GM23338 (cell line): Measurements from ENCODE around the gene SNX7. TPM values are rescaled to one million over a fixed set of nuclear protein-coding genes. Genes with fewer than 3 reads are reported as not detected.

Experiments
- ATAC-seq: fragments of 200-7000 bp; cut with Tn5 transposase; 3 replicates; pipeline ENCODE4 v1.9.1; 2020
- DNase-seq: peaks from one replicate; pipeline ENCODE4 v3.0.0-alpha.2; 2015; ENCODE audit warnings: low spot score
- H2AFZ ChIP-seq: fragments of 200-600 bp; sonication (generic); 2 replicates; pipeline ENCODE4 v1.8.0; 2016; ENCODE audit warnings: antibody characterized with exemption, mild to moderate bottlenecking, moderate library complexity
- H3F3A ChIP-seq: fragments of 200-600 bp; sonication (generic); replicated peaks from 2 replicates; pipeline ENCODE4 v1.8.0; 2017; ENCODE audit warnings: antibody characterized with exemption, mixed run types, low read depth
- H3K27ac ChIP-seq: fragments of 200-600 bp; sonication (generic); 2 replicates; pipeline ENCODE4 v1.6.1; 2016; ENCODE audit warnings: low read depth
- H3K27me3 ChIP-seq: fragments of 200-600 bp; sonication (generic); 2 replicates; pipeline ENCODE4 v1.8.0; 2016; ENCODE audit warnings: mild to moderate bottlenecking, mixed run types, moderate library complexity; ENCODE audit not compliant: insufficient read depth
- H3K36me3 ChIP-seq: fragments of 200-600 bp; sonication (generic); 2 replicates; pipeline ENCODE4 v1.8.0; 2016; ENCODE audit warnings: mild to moderate bottlenecking; ENCODE audit not compliant: insufficient read depth
- H3K4me1 ChIP-seq: fragments of 200-600 bp; sonication (generic); 2 replicates; pipeline ENCODE4 v1.8.0; 2016; ENCODE audit warnings: mild to moderate bottlenecking, moderate library complexity; ENCODE audit not compliant: insufficient read depth
- H3K4me2 ChIP-seq: fragments of 200-600 bp; sonication (generic); 2 replicates; pipeline ENCODE4 v1.7.1; 2017; ENCODE audit warnings: mixed run types
- H3K4me3 ChIP-seq: fragments of 200-600 bp; sonication (generic); 2 replicates; pipeline ENCODE4 v1.6.1; 2016; ENCODE audit warnings: mixed run types
- H3K79me2 ChIP-seq: fragments of 200-600 bp; sonication (generic); replicated peaks from 2 replicates; pipeline ENCODE4 v1.8.0; 2017; ENCODE audit warnings: mild to moderate bottlenecking; ENCODE audit not compliant: insufficient read depth
- H3K9me2 ChIP-seq: fragments of 200-600 bp; sonication (generic); 2 replicates; pipeline ENCODE4 v1.8.0; 2017; ENCODE audit not compliant: insufficient read depth
- H4K20me1 ChIP-seq: fragments of 200-600 bp; sonication (generic); replicated peaks from 2 replicates; pipeline ENCODE4 v1.8.0; 2017; ENCODE audit warnings: mild to moderate bottlenecking; ENCODE audit not compliant: insufficient read depth
- H3K27ac Mint-ChIP-seq: 2 replicates; pipeline ENCODE4 v1.8.0; 2020; ENCODE audit warnings: inconsistent platforms, mild to moderate bottlenecking, moderate library complexity, mixed read lengths
- H3K27me3 Mint-ChIP-seq: 3 replicates; pipeline ENCODE4 v1.8.0; 2022; ENCODE audit warnings: low read depth, mild to moderate bottlenecking, moderate library complexity, mixed read lengths, inconsistent platforms; ENCODE audit not compliant: insufficient read depth, poor library complexity
- H3K36me3 Mint-ChIP-seq: 3 replicates; pipeline ENCODE4 v1.8.0; 2021; ENCODE audit warnings: low read depth, mild to moderate bottlenecking, inconsistent platforms, moderate library complexity, mixed read lengths
- H3K4me1 Mint-ChIP-seq: 3 replicates; pipeline ENCODE4 v1.8.0; 2020; ENCODE audit warnings: mild to moderate bottlenecking, inconsistent platforms, mixed read lengths
- H3K4me3 Mint-ChIP-seq: 3 replicates; pipeline ENCODE4 v1.8.0; 2021; ENCODE audit warnings: moderate library complexity, mild to moderate bottlenecking, inconsistent platforms, mixed read lengths
- H3K9me3 Mint-ChIP-seq: 3 replicates; pipeline ENCODE4 v1.8.0; 2020; ENCODE audit warnings: moderate library complexity, mild to moderate bottlenecking, inconsistent platforms, mixed read lengths
- CREB1 ChIP-seq: fragments of 250-450 bp; sonication (Bioruptor Pico); IDR thresholded peaks from 2 replicates; pipeline ENCODE4 v1.5.0; 2020; ENCODE audit warnings: low read depth, mild to moderate bottlenecking, moderate library complexity
- EZH2 ChIP-seq: fragments of 200-600 bp; sonication (generic); IDR thresholded peaks from one replicate; pipeline ENCODE4 v1.8.0; 2017; ENCODE audit warnings: antibody characterized with exemption, mild to moderate bottlenecking, low read depth; ENCODE audit not compliant: unreplicated experiment
- EZH2phosphoT487 ChIP-seq: fragments of 200-600 bp; sonication (generic); IDR thresholded peaks from one replicate; pipeline ENCODE4 v1.8.1; 2018; ENCODE audit warnings: antibody characterized with exemption; ENCODE audit not compliant: unreplicated experiment
- NANOG ChIP-seq: IDR thresholded peaks from 2 replicates; pipeline ENCODE4 v1.6.1; 2016; ENCODE audit warnings: antibody characterized with exemption, borderline replicate concordance
- POLR2AphosphoS5 ChIP-seq: IDR thresholded peaks from 2 replicates; pipeline ENCODE4 v1.6.1; 2016; ENCODE audit warnings: antibody characterized with exemption, low read depth
- REST ChIP-seq: IDR thresholded peaks from one replicate; pipeline ENCODE4 v1.6.1; 2018; ENCODE audit warnings: antibody characterized with exemption; ENCODE audit not compliant: unreplicated experiment
- STAT1 ChIP-seq: IDR thresholded peaks from one replicate; pipeline ENCODE4 v1.6.1; 2016; ENCODE audit warnings: antibody characterized with exemption; ENCODE audit not compliant: unreplicated experiment
- ZNF114 ChIP-seq: fragments of 250-450 bp; sonication (Bioruptor Pico); IDR thresholded peaks from 2 replicates; pipeline ENCODE4 v1.5.0; 2020; ENCODE audit warnings: mild to moderate bottlenecking, moderate library complexity
- ZNF462 ChIP-seq: fragments of 250-450 bp; sonication (Bioruptor Pico); IDR thresholded peaks from 2 replicates; pipeline ENCODE4 v1.5.0; 2020; ENCODE audit warnings: mild to moderate bottlenecking, moderate library complexity
- polyA plus RNA-seq: library from polyadenylated mRNA; unstranded; fragments of >200 nt; fragmentation: Nextera tagmentation; extraction: Ambion mirVana; gene quantifications from 2 replicates; pipeline ENCODE4 v1.2.1, GENCODE V29; 2016
- total RNA-seq: library from RNA; depleted of rRNA; stranded (reverse); fragments of >200 nt; shearing (Covaris generic); gene quantifications from 2 replicates; pipeline ENCODE4 v1.2.3, GENCODE V29; 2014
- TF ChIP-seq, protein P1 (sequence below): IDR thresholded peaks from 2 replicates; pipeline ENCODE4 v1.6.1; 2016; ENCODE audit warnings: antibody characterized with exemption

The SNX7 gene
- total and polyA plus RNA-seq, 2 experiments from 2014 or later, result 20.4 to 23.0 TPM

GRCh38 chr1:98796049-98796448 lies 134.5 kb downstream of the SNX7 start:
- H3K27me3 Mint-ChIP-seq, result peaks cover 2% of the 10 kb centered on the region
- H3K9me3 Mint-ChIP-seq, result no peaks in the 10 kb centered on the region
- H3K27ac Mint-ChIP-seq, result no peak overlapping the region
- ATAC-seq, result no peak
- no peak overlapping the region for H3K27ac ChIP-seq
- H3K36me3 ChIP-seq, result no peaks in the 10 kb centered on the region
- H3K4me2 ChIP-seq, result no peak overlapping the region
- H2AFZ ChIP-seq, result no peak overlapping the region
- H3K79me2 ChIP-seq, result no peaks in the 10 kb centered on the region
- 0 out of 3 replicates have a peak, but pooled peaks cover 2% of the 10 kb centered on the region for H3K36me3 Mint-ChIP-seq
- TF ChIP-seq, protein P1, sequence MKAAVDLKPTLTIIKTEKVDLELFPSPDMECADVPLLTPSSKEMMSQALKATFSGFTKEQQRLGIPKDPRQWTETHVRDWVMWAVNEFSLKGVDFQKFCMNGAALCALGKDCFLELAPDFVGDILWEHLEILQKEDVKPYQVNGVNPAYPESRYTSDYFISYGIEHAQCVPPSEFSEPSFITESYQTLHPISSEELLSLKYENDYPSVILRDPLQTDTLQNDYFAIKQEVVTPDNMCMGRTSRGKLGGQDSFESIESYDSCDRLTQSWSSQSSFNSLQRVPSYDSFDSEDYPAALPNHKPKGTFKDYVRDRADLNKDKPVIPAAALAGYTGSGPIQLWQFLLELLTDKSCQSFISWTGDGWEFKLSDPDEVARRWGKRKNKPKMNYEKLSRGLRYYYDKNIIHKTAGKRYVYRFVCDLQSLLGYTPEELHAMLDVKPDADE, result no peak
- H3K4me1 ChIP-seq, result no peaks in the 10 kb centered on the region
- H3K27me3 ChIP-seq, result no peaks in the 10 kb centered on the region
- H3F3A ChIP-seq, result no peaks in the 10 kb centered on the region
- no peak overlapping the region for H3K4me3 Mint-ChIP-seq
- peaks cover 12% of the 10 kb centered on the region for H3K4me1 Mint-ChIP-seq
- DNase-seq, result no peak
- no peaks in the 10 kb centered on the region; the same call in 1 of the 2 replicates for H3K9me2 ChIP-seq
- no peak overlapping the region for H3K4me3 ChIP-seq
- H4K20me1 ChIP-seq, result no peaks in the 10 kb centered on the region

- H3K9me2 ChIP-seq, result no peaks in the 10 kb centered on the region; the same call in 1 of the 2 replicates
- no peak overlapping the region for H3K4me3 Mint-ChIP-seq
- no peak overlapping the region for H3K4me3 ChIP-seq
- H3K36me3 ChIP-seq, result no peaks in the 10 kb centered on the region
- no peaks in the 10 kb centered on the region for H3K9me3 Mint-ChIP-seq
- H3K36me3 Mint-ChIP-seq, result 0 out of 3 replicates have a peak, but pooled peaks cover 3% of the 10 kb centered on the region
- H3K27ac ChIP-seq, result no peak overlapping the region
- no peak overlapping the region for H2AFZ ChIP-seq
- no peaks in the 10 kb centered on the region for H3K4me1 ChIP-seq
- H3K79me2 ChIP-seq, result no peaks in the 10 kb centered on the region
- DNase-seq (no peak), ATAC-seq (no peak)
- H3K27me3 Mint-ChIP-seq, result peaks cover 2% of the 10 kb centered on the region
- no peak overlapping the region for H3K4me2 ChIP-seq
- no peaks in the 10 kb centered on the region for H4K20me1 ChIP-seq
- H3K27me3 ChIP-seq, result no peaks in the 10 kb centered on the region
- H3F3A ChIP-seq, result no peaks in the 10 kb centered on the region
- peaks cover 8% of the 10 kb centered on the region for H3K4me1 Mint-ChIP-seq
- H3K27ac Mint-ChIP-seq, result no peak overlapping the region
- TF ChIP-seq ZNF114 (CRISPR knock-in tag) (no peak), NANOG (no peak), REST (no peak), STAT1 (no peak), POLR2AphosphoS5 (no peak), EZH2 (no peak), CREB1 (CRISPR knock-in tag) (no peak), ZNF462 (CRISPR knock-in tag) (no peak), EZH2phosphoT487 (no peak)
- TF ChIP-seq, protein P1, result no peak
Observed at GRCh38 chr1:98797506-98797905, 136.0 kb downstream of the SNX7 start.
